ENCODE data around the gene PKP1. TPM values are rescaled to one million over a fixed set of nuclear protein-coding genes. Genes with fewer than 3 reads are reported as not detected.

Gene PKP1
- total RNA-seq, 2 donors from 2014 or later: 0.18 to 0.44 TPM

DNA sequence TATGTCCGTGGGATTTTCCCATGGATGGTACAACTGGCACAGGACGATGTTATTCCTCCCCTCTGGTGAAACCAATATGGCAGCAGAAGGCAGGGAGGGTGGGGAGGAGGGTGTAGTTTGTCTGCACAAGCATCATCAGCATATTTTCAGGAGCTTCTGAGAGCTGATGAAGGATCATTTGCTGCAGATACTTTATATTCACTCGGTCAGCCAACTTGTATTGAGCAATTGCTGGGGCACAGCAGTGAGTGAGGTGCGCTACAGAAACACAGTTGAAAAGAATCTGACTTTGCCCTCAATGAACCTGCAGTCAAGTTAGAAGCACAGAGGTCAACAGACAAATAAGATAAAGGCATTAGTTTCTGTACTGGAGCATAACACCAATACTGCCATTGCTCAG lies 13.0 kb downstream of the PKP1 start:
- 93 to 95% methylated on average over 4 of the region's 4 CpGs for WGBS, 2 experiments (ENCODE audit: insufficient coverage in 1 of 2, insufficient read length in 1 of 2)
- Histone ChIP-seq H3K9me3 (ENCODE audit: control insufficient read depth, low read length) (no peaks in the 10 kb centered on the region), H3K27ac (ENCODE audit: low read depth, low read length) (no peak overlapping the region), H3K36me3 (ENCODE audit: control insufficient read depth, insufficient read depth, low read length) (no peaks in the 10 kb centered on the region), H3K4me1 (ENCODE audit: control insufficient read depth, insufficient read depth, low read length) (no peaks in the 10 kb centered on the region), H3K27me3 (ENCODE audit: control insufficient read depth, insufficient read depth, low read length, poor library complexity, severe bottlenecking) (peaks cover 8% of the 10 kb centered on the region), H3K9ac (ENCODE audit: extremely low read depth, low read length, poor library complexity, severe bottlenecking) (no peak overlapping the region), H3K4me3 (ENCODE audit: low read length) (no peak overlapping the region)
- TF ChIP-seq, protein P1, sequence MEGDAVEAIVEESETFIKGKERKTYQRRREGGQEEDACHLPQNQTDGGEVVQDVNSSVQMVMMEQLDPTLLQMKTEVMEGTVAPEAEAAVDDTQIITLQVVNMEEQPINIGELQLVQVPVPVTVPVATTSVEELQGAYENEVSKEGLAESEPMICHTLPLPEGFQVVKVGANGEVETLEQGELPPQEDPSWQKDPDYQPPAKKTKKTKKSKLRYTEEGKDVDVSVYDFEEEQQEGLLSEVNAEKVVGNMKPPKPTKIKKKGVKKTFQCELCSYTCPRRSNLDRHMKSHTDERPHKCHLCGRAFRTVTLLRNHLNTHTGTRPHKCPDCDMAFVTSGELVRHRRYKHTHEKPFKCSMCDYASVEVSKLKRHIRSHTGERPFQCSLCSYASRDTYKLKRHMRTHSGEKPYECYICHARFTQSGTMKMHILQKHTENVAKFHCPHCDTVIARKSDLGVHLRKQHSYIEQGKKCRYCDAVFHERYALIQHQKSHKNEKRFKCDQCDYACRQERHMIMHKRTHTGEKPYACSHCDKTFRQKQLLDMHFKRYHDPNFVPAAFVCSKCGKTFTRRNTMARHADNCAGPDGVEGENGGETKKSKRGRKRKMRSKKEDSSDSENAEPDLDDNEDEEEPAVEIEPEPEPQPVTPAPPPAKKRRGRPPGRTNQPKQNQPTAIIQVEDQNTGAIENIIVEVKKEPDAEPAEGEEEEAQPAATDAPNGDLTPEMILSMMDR (conservative IDR thresholded peaks at IDR 0.05): no peak
- H3K36me3 Mint-ChIP-seq (ENCODE audit: low read depth): no peaks in the 10 kb centered on the region
- no peak for DNase-seq
- H3K27ac Mint-ChIP-seq: no peak overlapping the region
- H3K4me1 Mint-ChIP-seq: peaks cover 6% of the 10 kb centered on the region
- no peaks in the 10 kb centered on the region for H3K9me3 Mint-ChIP-seq
- no peak overlapping the region for H3K4me3 Mint-ChIP-seq
- peaks cover 11% of the 10 kb centered on the region for H3K27me3 Mint-ChIP-seq (ENCODE audit: insufficient read depth)

DNA sequence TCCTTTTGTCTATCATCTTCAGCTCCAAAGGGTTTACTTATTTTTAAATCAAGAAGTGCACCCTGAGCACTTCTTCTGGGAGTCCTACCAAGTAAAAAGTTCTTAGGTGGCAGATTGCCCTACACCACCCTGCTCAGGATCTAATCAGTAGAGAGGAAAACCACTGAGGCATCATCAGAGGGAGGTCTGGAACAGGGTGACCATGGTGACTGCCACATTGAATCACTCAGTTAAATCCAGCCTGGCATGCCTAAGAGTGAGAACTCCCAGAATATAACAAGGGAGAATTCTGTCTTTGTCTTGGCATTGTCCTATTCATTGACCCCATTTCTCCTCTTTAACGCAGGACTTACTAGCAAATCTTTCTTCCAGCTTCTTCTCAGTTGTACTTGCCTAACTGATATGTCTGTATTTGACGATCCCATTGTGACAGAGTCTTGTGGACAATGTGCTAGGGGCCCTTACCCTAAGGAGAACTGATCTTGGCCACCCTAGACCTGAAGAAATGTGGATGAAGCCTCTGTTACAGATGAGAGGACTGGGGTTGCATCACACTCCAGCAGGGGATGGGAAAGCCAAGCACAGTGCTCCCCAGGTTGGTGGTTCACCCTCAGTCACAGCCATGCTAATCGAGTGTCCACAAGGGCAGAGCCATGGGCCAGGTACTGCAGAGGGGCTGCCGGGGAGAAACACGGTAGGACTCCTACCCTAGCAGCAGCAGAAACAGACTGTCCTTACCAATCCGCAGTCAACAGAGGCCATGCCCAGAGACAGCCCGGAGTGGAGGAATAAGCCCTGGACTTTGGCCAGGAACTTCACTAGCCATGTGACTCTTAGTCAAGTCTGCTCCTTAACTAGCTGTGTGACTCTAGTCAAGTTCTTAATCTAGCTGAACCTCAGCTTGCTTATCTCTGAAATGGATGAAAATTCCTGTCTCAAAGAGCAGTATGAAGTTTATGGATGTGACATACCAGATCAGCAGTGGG lies 15.4 kb downstream of the PKP1 start:
- H3K4me3 ChIP-seq (ENCODE audit: low read length): no peak overlapping the region
- Mint-ChIP-seq H3K27ac (no peak overlapping the region), H3K27me3 (ENCODE audit: insufficient read depth) (peaks cover 7% of the 10 kb centered on the region), H3K36me3 (ENCODE audit: low read depth) (no peaks in the 10 kb centered on the region), H3K9me3 (no peaks in the 10 kb centered on the region), H3K4me3 (no peak overlapping the region), H3K4me1 (peaks cover 6% of the 10 kb centered on the region)
- peaks cover 4% of the 10 kb centered on the region for H3K27me3 ChIP-seq (ENCODE audit: control insufficient read depth, insufficient read depth, low read length, poor library complexity, severe bottlenecking)
- TF ChIP-seq, protein P1 (conservative IDR thresholded peaks at IDR 0.05): no peak
- DNase-seq: no peak
- WGBS, 2 experiments (ENCODE audit: insufficient coverage in 1 of 2, insufficient read length in 1 of 2): 93 to 99% methylated on average over 7 of the region's 7 CpGs
- no peaks in the 10 kb centered on the region for H3K4me1 ChIP-seq (ENCODE audit: control insufficient read depth, insufficient read depth, low read length)
- no peak overlapping the region for H3K27ac ChIP-seq (ENCODE audit: low read depth, low read length)
- no peaks in the 10 kb centered on the region for H3K36me3 ChIP-seq (ENCODE audit: control insufficient read depth, insufficient read depth, low read length)
- H3K9me3 ChIP-seq (ENCODE audit: control insufficient read depth, low read length): no peaks in the 10 kb centered on the region
- H3K9ac ChIP-seq (ENCODE audit: extremely low read depth, low read length, poor library complexity, severe bottlenecking): no peak overlapping the region

DNA sequence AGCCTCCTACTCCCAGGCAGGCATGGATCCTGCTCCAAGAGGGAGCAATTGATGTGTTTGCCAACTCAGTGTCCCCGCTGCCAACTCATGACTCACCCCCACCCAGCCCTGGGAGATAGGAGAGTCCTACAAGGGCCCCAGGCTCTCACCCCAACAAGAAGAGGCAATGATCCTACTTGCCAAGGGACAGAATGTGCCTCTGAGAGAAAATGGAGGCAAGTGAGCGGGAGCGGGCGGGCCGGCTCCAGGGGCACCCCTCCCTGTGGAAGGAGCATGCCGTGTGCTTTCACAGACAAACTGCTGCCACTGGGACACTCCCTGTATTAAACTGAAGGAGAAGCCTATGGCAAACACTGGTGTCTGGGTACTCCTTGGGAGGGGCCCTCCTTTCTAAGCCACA lies 16.7 kb downstream of the PKP1 start:
- no peaks in the 10 kb centered on the region for H3K36me3 ChIP-seq (ENCODE audit: control insufficient read depth, insufficient read depth, low read length)
- WGBS, 2 experiments (ENCODE audit: insufficient coverage in 1 of 2, insufficient read length in 1 of 2): 77 to 80% methylated on average over 5 to 6 of the region's 6 CpGs
- H3K9ac ChIP-seq (ENCODE audit: extremely low read depth, low read length, poor library complexity, severe bottlenecking): no peak overlapping the region
- Mint-ChIP-seq H3K4me3 (no peak overlapping the region), H3K4me1 (peaks cover 2% of the 10 kb centered on the region), H3K36me3 (ENCODE audit: low read depth) (no peaks in the 10 kb centered on the region), H3K27me3 (ENCODE audit: insufficient read depth) (peaks cover 6% of the 10 kb centered on the region), H3K27ac (no peak overlapping the region), H3K9me3 (no peaks in the 10 kb centered on the region)
- no peaks in the 10 kb centered on the region for H3K27me3 ChIP-seq (ENCODE audit: control insufficient read depth, insufficient read depth, low read length, poor library complexity, severe bottlenecking)
- TF ChIP-seq, protein P1 (conservative IDR thresholded peaks at IDR 0.05): no peak
- H3K4me1 ChIP-seq (ENCODE audit: control insufficient read depth, insufficient read depth, low read length): no peaks in the 10 kb centered on the region
- H3K27ac ChIP-seq (ENCODE audit: low read depth, low read length): no peak overlapping the region
- H3K4me3 ChIP-seq (ENCODE audit: low read length): no peak overlapping the region
- no peaks in the 10 kb centered on the region for H3K9me3 ChIP-seq (ENCODE audit: control insufficient read depth, low read length)
- DNase-seq: no peak

All from endodermal cell (in vitro differentiated cells).